ENCODE results near the gene PIK3C3. TPM values are rescaled to one million over a fixed set of nuclear protein-coding genes. Genes with fewer than 3 reads are reported as not detected.

Gene PIK3C3
- polyA plus RNA-seq, 1 of the 3 experiments (the other 2 are of a cell fraction), result 26.9 TPM

GRCh38 chr18:42053188-42053781, 98.3 kb downstream of the PIK3C3 start:
- H3K36me3 ChIP-seq (replicated peaks in 1 of 2; ENCODE audit: control insufficient read depth in 1 of 2, insufficient read depth in 2 of 2, low read length in 1 of 2), result peaks cover 58 to 62% of the 10 kb centered on the region in 2 experiments
- no peaks in the 10 kb centered on the region for H4K20me1 ChIP-seq (ENCODE audit: insufficient read depth)
- H3K9me2 ChIP-seq, result no peaks in the 10 kb centered on the region
- CTCF ChIA-PET, result interaction anchor here (0.6 to 3.2 kb wide), 68 partner anchors 9 to 1751 kb away, joined by 3 to 22 read pairs (median 4); partner anchors contain the start of gene SYT4
- H3K4me1 ChIP-seq (ENCODE audit: control insufficient read depth in 1 of 2, insufficient read depth in 2 of 2, low read depth in 1 of 2, low read length in 1 of 2), result peaks cover 0 to 5% of the 10 kb centered on the region in 2 experiments; a peak in 2 of 4 replicates
- H3K27ac ChIP-seq (ENCODE audit: low read depth in 2 of 2, low read length in 1 of 2), result peak overlapping the region in 1 of 2 experiments; percentile 53; a peak in 2 of 4 replicates
- no peak for TF ChIP-seq TEAD4 (IDR thresholded peaks at IDR 0.05; ENCODE audit: borderline replicate concordance, insufficient read depth)
- no peak for TF ChIP-seq TAF1 (IDR thresholded peaks at IDR 0.05; ENCODE audit: borderline replicate concordance, low read depth, low read length)
- TF ChIP-seq, protein P1, sequence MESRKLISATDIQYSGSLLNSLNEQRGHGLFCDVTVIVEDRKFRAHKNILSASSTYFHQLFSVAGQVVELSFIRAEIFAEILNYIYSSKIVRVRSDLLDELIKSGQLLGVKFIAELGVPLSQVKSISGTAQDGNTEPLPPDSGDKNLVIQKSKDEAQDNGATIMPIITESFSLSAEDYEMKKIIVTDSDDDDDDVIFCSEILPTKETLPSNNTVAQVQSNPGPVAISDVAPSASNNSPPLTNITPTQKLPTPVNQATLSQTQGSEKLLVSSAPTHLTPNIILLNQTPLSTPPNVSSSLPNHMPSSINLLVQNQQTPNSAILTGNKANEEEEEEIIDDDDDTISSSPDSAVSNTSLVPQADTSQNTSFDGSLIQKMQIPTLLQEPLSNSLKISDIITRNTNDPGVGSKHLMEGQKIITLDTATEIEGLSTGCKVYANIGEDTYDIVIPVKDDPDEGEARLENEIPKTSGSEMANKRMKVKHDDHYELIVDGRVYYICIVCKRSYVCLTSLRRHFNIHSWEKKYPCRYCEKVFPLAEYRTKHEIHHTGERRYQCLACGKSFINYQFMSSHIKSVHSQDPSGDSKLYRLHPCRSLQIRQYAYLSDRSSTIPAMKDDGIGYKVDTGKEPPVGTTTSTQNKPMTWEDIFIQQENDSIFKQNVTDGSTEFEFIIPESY (IDR thresholded peaks at IDR 0.05; ENCODE audit: borderline replicate concordance, low read depth), result no peak
- TF ChIP-seq SMC3 (IDR thresholded peaks at IDR 0.05; ENCODE audit: low read depth, low read length), result peak; percentile 56
- no peak for TF ChIP-seq MXI1 (IDR thresholded peaks at IDR 0.05; ENCODE audit: low read depth, low read length)
- peak; percentile 56; the same call in 1 of the 2 replicates for TF ChIP-seq USF1 (IDR thresholded peaks at IDR 0.05; ENCODE audit: borderline replicate concordance, low read depth)
- peak; percentile 77 for TF ChIP-seq RAD21 (IDR thresholded peaks at IDR 0.05; ENCODE audit: low read length)
- TF ChIP-seq RXRA (IDR thresholded peaks at IDR 0.05; ENCODE audit: borderline replicate concordance, low read depth), result no peak
- TF ChIP-seq, protein P2, sequence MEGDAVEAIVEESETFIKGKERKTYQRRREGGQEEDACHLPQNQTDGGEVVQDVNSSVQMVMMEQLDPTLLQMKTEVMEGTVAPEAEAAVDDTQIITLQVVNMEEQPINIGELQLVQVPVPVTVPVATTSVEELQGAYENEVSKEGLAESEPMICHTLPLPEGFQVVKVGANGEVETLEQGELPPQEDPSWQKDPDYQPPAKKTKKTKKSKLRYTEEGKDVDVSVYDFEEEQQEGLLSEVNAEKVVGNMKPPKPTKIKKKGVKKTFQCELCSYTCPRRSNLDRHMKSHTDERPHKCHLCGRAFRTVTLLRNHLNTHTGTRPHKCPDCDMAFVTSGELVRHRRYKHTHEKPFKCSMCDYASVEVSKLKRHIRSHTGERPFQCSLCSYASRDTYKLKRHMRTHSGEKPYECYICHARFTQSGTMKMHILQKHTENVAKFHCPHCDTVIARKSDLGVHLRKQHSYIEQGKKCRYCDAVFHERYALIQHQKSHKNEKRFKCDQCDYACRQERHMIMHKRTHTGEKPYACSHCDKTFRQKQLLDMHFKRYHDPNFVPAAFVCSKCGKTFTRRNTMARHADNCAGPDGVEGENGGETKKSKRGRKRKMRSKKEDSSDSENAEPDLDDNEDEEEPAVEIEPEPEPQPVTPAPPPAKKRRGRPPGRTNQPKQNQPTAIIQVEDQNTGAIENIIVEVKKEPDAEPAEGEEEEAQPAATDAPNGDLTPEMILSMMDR (IDR thresholded peaks at IDR 0.05), result peak; percentile 95
- no peak for TF ChIP-seq EZH2phosphoT487 (IDR thresholded peaks at IDR 0.05; ENCODE audit: borderline replicate concordance, low read depth)
- DNase-seq, result peak; percentile 36
- H3K4me3 ChIP-seq (ENCODE audit: low read depth in 2 of 2, low read length in 1 of 2), result no peak overlapping the region; a peak in 1 of 4 replicates
- 18% methylated on average over 5 of the region's 5 CpGs for WGBS (ENCODE audit: low lambda C conversion rate)
- H3K9ac ChIP-seq, result no peak overlapping the region
- peaks cover 11% of the 10 kb centered on the region for H3F3A ChIP-seq (replicated peaks; ENCODE audit: insufficient read depth)
- POLR2A ChIA-PET, result no interaction called here
- H3K4me2 ChIP-seq, result no peak overlapping the region
- H3K27me3 ChIP-seq (ENCODE audit: insufficient read depth), result no peaks in the 10 kb centered on the region
- no peak overlapping the region for H2AFZ ChIP-seq (ENCODE audit: low read depth)
- no peaks in the 10 kb centered on the region for H3K9me3 ChIP-seq
- no peaks in the 10 kb centered on the region for H3K79me2 ChIP-seq (ENCODE audit: insufficient read depth)

DNA sequence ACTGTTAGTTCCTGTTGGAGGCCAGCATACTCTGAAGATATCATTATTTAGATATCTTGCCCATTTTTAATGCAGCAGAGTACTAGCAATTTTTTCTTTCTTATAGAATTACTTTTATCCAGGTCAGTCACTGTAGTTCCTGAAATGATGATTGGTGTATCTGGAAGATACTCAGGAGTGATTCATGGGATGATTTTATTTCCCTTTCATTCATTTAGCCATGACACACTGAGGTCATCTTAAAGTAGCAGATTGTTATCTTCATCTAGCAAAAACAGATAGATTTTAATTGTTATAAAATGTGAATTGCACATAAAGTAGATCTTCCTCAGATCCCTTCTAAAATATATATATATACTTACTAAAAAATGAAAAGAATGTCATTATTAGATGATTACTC, 109.1 kb downstream of the PIK3C3 start:
- POLR2A ChIA-PET, result no interaction called here
- CTCF ChIA-PET, result interaction anchor here (1.0 to 1.1 kb wide), 2 partner anchors 11 to 21 kb away, joined by 3 to 6 read pairs; no protein-coding TSS in a partner anchor
- Histone ChIP-seq H3K9me2 (no peaks in the 10 kb centered on the region), H3K79me2 (ENCODE audit: insufficient read depth) (no peaks in the 10 kb centered on the region), H2AFZ (ENCODE audit: low read depth) (no peak overlapping the region), H3K27me3 (ENCODE audit: insufficient read depth) (no peaks in the 10 kb centered on the region), H3F3A (replicated peaks; ENCODE audit: insufficient read depth) (peaks cover 3% of the 10 kb centered on the region), H4K20me1 (ENCODE audit: insufficient read depth) (no peaks in the 10 kb centered on the region), H3K4me1 (ENCODE audit: control insufficient read depth in 1 of 2, insufficient read depth in 2 of 2, low read depth in 1 of 2, low read length in 1 of 2) (peaks cover 0 to 5% of the 10 kb centered on the region in 2 experiments; a peak in 1 of 4 replicates), H3K36me3 (replicated peaks in 1 of 2; ENCODE audit: control insufficient read depth in 1 of 2, insufficient read depth in 2 of 2, low read length in 1 of 2) (peaks cover 55 to 62% of the 10 kb centered on the region in 2 experiments), H3K9ac (no peak overlapping the region), H3K4me2 (no peak overlapping the region), H3K4me3 (ENCODE audit: low read depth in 2 of 2, low read length in 1 of 2) (no peak overlapping the region), H3K9me3 (no peaks in the 10 kb centered on the region), H3K27ac (ENCODE audit: low read depth in 2 of 2, low read length in 1 of 2) (peak overlapping the region in 1 of 2 experiments; percentile 37; a peak in 1 of 4 replicates)
- no peak for DNase-seq
- TF ChIP-seq TCF12 (IDR thresholded peaks at IDR 0.05) (peak; percentile 27; the same call in 1 of the 2 replicates), RAD21 (IDR thresholded peaks at IDR 0.05; ENCODE audit: low read length) (no peak), MXI1 (IDR thresholded peaks at IDR 0.05; ENCODE audit: low read depth, low read length) (no peak), NFIC (IDR thresholded peaks at IDR 0.05; ENCODE audit: borderline replicate concordance) (0 out of 2 replicates have a peak, but pooled peaks have one; percentile 6), GATA2 (CRISPR knock-in tag; IDR thresholded peaks at IDR 0.05) (no peak), SIN3A (IDR thresholded peaks at IDR 0.05; ENCODE audit: borderline replicate concordance, low read depth, low read length) (no peak), CHD2 (IDR thresholded peaks at IDR 0.05; ENCODE audit: low read length, partially characterized antibody) (no peak), RXRA (IDR thresholded peaks at IDR 0.05; ENCODE audit: borderline replicate concordance, low read depth) (peak; percentile 16; the same call in 1 of the 2 replicates), POLR2AphosphoS5 (IDR thresholded peaks at IDR 0.05; ENCODE audit: low read depth, low read length) (no peak), NRF1 (IDR thresholded peaks at IDR 0.05; ENCODE audit: low read depth, low read length) (no peak), TEAD4 (IDR thresholded peaks at IDR 0.05; ENCODE audit: borderline replicate concordance, insufficient read depth) (no peak)
- TF ChIP-seq, protein P3, sequence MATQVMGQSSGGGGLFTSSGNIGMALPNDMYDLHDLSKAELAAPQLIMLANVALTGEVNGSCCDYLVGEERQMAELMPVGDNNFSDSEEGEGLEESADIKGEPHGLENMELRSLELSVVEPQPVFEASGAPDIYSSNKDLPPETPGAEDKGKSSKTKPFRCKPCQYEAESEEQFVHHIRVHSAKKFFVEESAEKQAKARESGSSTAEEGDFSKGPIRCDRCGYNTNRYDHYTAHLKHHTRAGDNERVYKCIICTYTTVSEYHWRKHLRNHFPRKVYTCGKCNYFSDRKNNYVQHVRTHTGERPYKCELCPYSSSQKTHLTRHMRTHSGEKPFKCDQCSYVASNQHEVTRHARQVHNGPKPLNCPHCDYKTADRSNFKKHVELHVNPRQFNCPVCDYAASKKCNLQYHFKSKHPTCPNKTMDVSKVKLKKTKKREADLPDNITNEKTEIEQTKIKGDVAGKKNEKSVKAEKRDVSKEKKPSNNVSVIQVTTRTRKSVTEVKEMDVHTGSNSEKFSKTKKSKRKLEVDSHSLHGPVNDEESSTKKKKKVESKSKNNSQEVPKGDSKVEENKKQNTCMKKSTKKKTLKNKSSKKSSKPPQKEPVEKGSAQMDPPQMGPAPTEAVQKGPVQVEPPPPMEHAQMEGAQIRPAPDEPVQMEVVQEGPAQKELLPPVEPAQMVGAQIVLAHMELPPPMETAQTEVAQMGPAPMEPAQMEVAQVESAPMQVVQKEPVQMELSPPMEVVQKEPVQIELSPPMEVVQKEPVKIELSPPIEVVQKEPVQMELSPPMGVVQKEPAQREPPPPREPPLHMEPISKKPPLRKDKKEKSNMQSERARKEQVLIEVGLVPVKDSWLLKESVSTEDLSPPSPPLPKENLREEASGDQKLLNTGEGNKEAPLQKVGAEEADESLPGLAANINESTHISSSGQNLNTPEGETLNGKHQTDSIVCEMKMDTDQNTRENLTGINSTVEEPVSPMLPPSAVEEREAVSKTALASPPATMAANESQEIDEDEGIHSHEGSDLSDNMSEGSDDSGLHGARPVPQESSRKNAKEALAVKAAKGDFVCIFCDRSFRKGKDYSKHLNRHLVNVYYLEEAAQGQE (IDR thresholded peaks at IDR 0.05; ENCODE audit: low read depth, low read length), result no peak

Data from SK-N-SH (cell line).